NCI-H2029 treated with DMSO at 0.1 percent for 48 hours (cell line): ENCODE results near the gene LIPA.

Experiments
- DNase-seq: peaks from one replicate; lab custom pipeline; 2025; lab: John Stamatoyannopoulos, UW

Gene LIPA

DNA sequence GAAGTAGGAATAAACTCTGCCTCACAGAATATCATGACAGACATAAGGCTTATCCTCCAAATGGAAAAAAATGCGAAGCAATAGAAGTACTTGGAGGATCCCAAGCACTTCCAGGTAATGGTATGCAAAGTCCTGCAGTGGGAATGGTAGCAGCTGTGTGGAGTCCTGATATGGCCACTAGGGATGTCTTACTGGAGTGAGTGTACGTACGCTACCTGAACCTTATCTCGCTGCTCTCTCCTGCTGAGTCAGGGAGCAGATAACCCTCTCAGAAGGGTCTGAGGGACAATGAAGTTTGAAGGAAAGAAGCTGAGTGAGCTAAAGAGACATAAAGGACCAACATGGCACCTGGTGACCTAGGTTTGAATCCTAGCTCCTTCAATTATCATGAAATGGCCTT, 86.7 kb downstream of the LIPA start:
- no peak for DNase-seq

DNA sequence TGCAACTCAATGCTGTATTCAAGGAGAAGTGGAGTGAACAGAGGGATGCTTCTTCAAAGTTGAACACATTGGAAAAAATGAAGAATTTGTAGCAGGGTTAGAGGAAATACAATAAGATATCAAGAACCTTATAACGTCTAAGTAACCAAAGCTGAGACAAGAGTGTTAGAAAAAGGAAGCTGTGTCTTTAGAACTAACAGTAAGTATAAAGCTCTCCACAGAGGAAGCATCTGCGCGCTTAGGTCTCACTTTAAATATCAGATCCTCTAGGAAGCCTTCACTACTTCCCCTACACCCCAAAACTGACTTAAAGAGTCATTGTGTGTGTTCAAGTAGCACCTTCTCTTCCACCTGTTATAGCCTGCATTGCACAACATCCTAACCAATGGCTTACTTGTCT, 87.5 kb downstream of the LIPA start:
- DNase-seq: no peak
